Liver (tissue), 9 donors: ENCODE measurements around the gene LRWD1. TPM values are rescaled to one million over a fixed set of nuclear protein-coding genes. Genes with fewer than 3 reads are reported as not detected.

Experiments
- DNase-seq: peaks from one replicate; pipeline ENCODE4 v3.0.0-alpha.2; 2017; ENCODE audit warnings: low spot score
- H3K27ac ChIP-seq, 2 donors: one replicate each; pipeline ENCODE4 v1.7.0; 2013; ENCODE audit warnings: inconsistent platforms in 2 of 2, low read length in 2 of 2, control low read depth in 1 of 2, low read depth in 1 of 2, mild to moderate bottlenecking in 1 of 2
- H3K27me3 ChIP-seq, 4 donors: one replicate each; pipeline versions ENCODE4 v1.6.1 to v1.7.0; 2013; ENCODE audit warnings: low read length in 3 of 4, inconsistent platforms in 1 of 4, mild to moderate bottlenecking in 1 of 4, moderate library complexity in 1 of 4; ENCODE audit not compliant: control insufficient read depth in 4 of 4, insufficient read depth in 4 of 4
- H3K36me3 ChIP-seq, 4 donors: one replicate each; pipeline versions ENCODE4 v1.6.1 to v1.7.0; 2013; ENCODE audit warnings: low read length in 3 of 4, mild to moderate bottlenecking in 3 of 4, low read depth in 1 of 4, moderate library complexity in 1 of 4; ENCODE audit not compliant: control insufficient read depth in 4 of 4, insufficient read depth in 3 of 4
- H3K4me1 ChIP-seq, 4 donors: one replicate each; pipeline versions ENCODE4 v1.6.1 to v1.7.0; 2013; ENCODE audit warnings: low read length in 3 of 4, mild to moderate bottlenecking in 3 of 4, moderate library complexity in 1 of 4; ENCODE audit not compliant: control insufficient read depth in 4 of 4, insufficient read depth in 4 of 4
- H3K4me3 ChIP-seq, 3 donors: one replicate each; pipeline versions ENCODE4 v1.6.1 to v1.7.0; 2013; ENCODE audit warnings: low read length in 3 of 3, control low read depth in 1 of 3, low read depth in 1 of 3, mild to moderate bottlenecking in 1 of 3
- H3K9ac ChIP-seq, 2 donors: one replicate each; pipeline ENCODE4 v1.7.0; 2013; ENCODE audit warnings: low read length in 2 of 2, mild to moderate bottlenecking in 2 of 2, moderate library complexity in 2 of 2, control low read depth in 1 of 2, low read depth in 1 of 2
- H3K9me3 ChIP-seq, 4 donors: one replicate each; pipeline versions ENCODE4 v1.6.1 to v1.7.0; 2013; ENCODE audit warnings: low read length in 3 of 4; ENCODE audit not compliant: control insufficient read depth in 4 of 4
- ATF3 ChIP-seq: IDR thresholded peaks from 2 replicates; pipeline ENCODE4 v1.6.1; 2016; ENCODE audit warnings: antibody characterized with exemption
- EGR1 ChIP-seq, 2 donors: IDR thresholded peaks; 2 replicates each; pipeline ENCODE4 v1.6.1; 2016 to 2018; ENCODE audit warnings: antibody characterized with exemption in 2 of 2, low read depth in 2 of 2
- FOXA1 ChIP-seq: IDR thresholded peaks from 2 replicates; pipeline ENCODE4 v1.6.1; 2016; ENCODE audit warnings: antibody characterized with exemption
- FOXA2 ChIP-seq: IDR thresholded peaks from 2 replicates; pipeline ENCODE4 v1.6.1; 2016; ENCODE audit warnings: antibody characterized with exemption
- GABPA ChIP-seq, 2 donors: IDR thresholded peaks in 1 of 2; conservative IDR thresholded peaks in 1 of 2; 2 replicates each; pipeline ENCODE4 v1.6.1; 2016; ENCODE audit warnings: antibody characterized with exemption in 2 of 2, mild to moderate bottlenecking in 1 of 2, moderate library complexity in 1 of 2
- HNF4A ChIP-seq, 2 donors: conservative IDR thresholded peaks; 2 replicates each; pipeline ENCODE4 v1.6.1; 2016; ENCODE audit warnings: antibody characterized with exemption in 2 of 2, mild to moderate bottlenecking in 2 of 2
- HNF4G ChIP-seq: IDR thresholded peaks from 2 replicates; pipeline ENCODE4 v1.6.1; 2016; ENCODE audit warnings: antibody characterized with exemption
- JUND ChIP-seq, 2 donors: IDR thresholded peaks; 2 replicates each; pipeline ENCODE4 v1.6.1; 2016; ENCODE audit warnings: antibody characterized with exemption in 2 of 2
- MAX ChIP-seq: IDR thresholded peaks from 2 replicates; pipeline ENCODE4 v1.6.1; 2016; ENCODE audit warnings: antibody characterized with exemption
- NR2F2 ChIP-seq: IDR thresholded peaks from 2 replicates; pipeline ENCODE4 v1.6.1; 2016; ENCODE audit warnings: antibody characterized with exemption
- RXRA ChIP-seq, 2 donors: IDR thresholded peaks; 2 replicates each; pipeline ENCODE4 v1.6.1; 2017 to 2018; ENCODE audit warnings: antibody characterized with exemption in 2 of 2, mild to moderate bottlenecking in 1 of 2
- SP1 ChIP-seq: IDR thresholded peaks from 2 replicates; pipeline ENCODE4 v1.6.1; 2018; ENCODE audit warnings: antibody characterized with exemption, mild to moderate bottlenecking
- TAF1 ChIP-seq: conservative IDR thresholded peaks from 2 replicates; pipeline ENCODE4 v1.6.1; 2016; ENCODE audit warnings: antibody characterized with exemption, mild to moderate bottlenecking
- YY1 ChIP-seq: IDR thresholded peaks from 2 replicates; pipeline ENCODE4 v1.6.1; 2016; ENCODE audit warnings: antibody characterized with exemption, mild to moderate bottlenecking
- ZBTB33 ChIP-seq: IDR thresholded peaks from 2 replicates; pipeline ENCODE4 v1.6.1; 2016; ENCODE audit warnings: antibody characterized with exemption
- WGBS: extraction: QIAGEN DNeasy Blood & Tissue Kit; methylation state at CpG from one replicate; pipeline ENCODE4 v1.1.7; 2013; 5-methylcytosine and 5-hydroxymethylcytosine counted together
- polyA plus RNA-seq, 2 donors: library from polyadenylated mRNA; stranded (reverse) in 1 of 2; unstranded in 1 of 2; fragments of 200-250 nt in 1 of 2; fragments of >200 nt in 1 of 2; fragmentation: Nextera tagmentation in 1 of 2; extraction: Ambion mirVana in 1 of 2; gene quantifications; one replicate each; pipeline versions ENCODE4 v1.2.1 to v1.2.3, GENCODE V29; 2013 to 2015
- total RNA-seq, 2 donors: library from RNA; depleted of rRNA; stranded (reverse); fragments of >200 nt; gene quantifications; one replicate each; pipeline ENCODE4 v1.2.3, GENCODE V29; 2014
- donor health status: healthy.
- donor health status: healthy.
- donor health status: healthy.
- donor health status: healthy.
- donor health status: healthy.

Gene LRWD1
- total and polyA plus RNA-seq, 4 donors, result 8.6 to 15.3 (median 13.0) TPM

GRCh38 chr7:102424787-102425218, 40.0 kb upstream of the LRWD1 start (continued):
- TF ChIP-seq ZBTB33, result no peak
- TF ChIP-seq ATF3, result no peak
- no peak for TF ChIP-seq HNF4A (conservative IDR thresholded peaks at IDR 0.05)

- Histone ChIP-seq H3K36me3 (peaks cover 2 to 32% (median 11%) of the 10 kb centered on the region in 4 donors), H3K4me1 (no peaks in the 10 kb centered on the region), H3K27me3 (no peaks in the 10 kb centered on the region), H3K27ac (peak overlapping the region; percentile 70 to 77), H3K4me3 (no peak overlapping the region), H3K9ac (no peak overlapping the region), H3K9me3 (no peaks in the 10 kb centered on the region)
- DNase-seq, result peak; percentile 59
- TF ChIP-seq HNF4A (conservative IDR thresholded peaks at IDR 0.05) (no peak), RXRA (IDR thresholded peaks at IDR 0.05) (no peak), HNF4G (no peak), JUND (IDR thresholded peaks at IDR 0.05) (no peak), FOXA2 (no peak), FOXA1 (no peak), YY1 (no peak)
- WGBS, result 78% methylated on average over 25 of the region's 25 CpGs
These were observed 39.0 kb upstream of the LRWD1 start for GRCh38 chr7:102425639-102426267.

- Histone ChIP-seq H3K27ac (peak overlapping the region; percentile 70 to 77), H3K27me3 (no peaks in the 10 kb centered on the region), H3K4me3 (no peak overlapping the region), H3K36me3 (peaks cover 2 to 29% (median 6%) of the 10 kb centered on the region in 4 donors), H3K4me1 (no peaks in the 10 kb centered on the region), H3K9me3 (no peaks in the 10 kb centered on the region), H3K9ac (peak overlapping the region in 1 of 2 donors; percentile 74)
- DNase-seq, result no peak
- 81% methylated on average over 16 of the region's 16 CpGs for WGBS
- no peak for TF ChIP-seq EGR1 (IDR thresholded peaks at IDR 0.05; ENCODE audit: low read depth in 2 of 2)
- TF ChIP-seq FOXA2, result no peak
- no peak for TF ChIP-seq GABPA (IDR thresholded peaks at IDR 0.05 in 1 of 2, conservative IDR thresholded peaks at IDR 0.05 in 1 of 2)
- TF ChIP-seq MAX, result no peak
- no peak for TF ChIP-seq TAF1
- TF ChIP-seq RXRA (IDR thresholded peaks at IDR 0.05), result no peak
- no peak for TF ChIP-seq SP1
- no peak for TF ChIP-seq HNF4A (conservative IDR thresholded peaks at IDR 0.05)
- TF ChIP-seq NR2F2, result no peak
These were observed 38.3 kb upstream of the LRWD1 start for GRCh38 chr7:102426268-102427018.
